HG03039 (cell line): ENCODE data around the gene ZEB2.
"Not testable (repeated sequence)": the region's sequence is repeated elsewhere in the genome, so short reads cannot be mapped to it uniquely, and the experiment has no call there.

Experiments used
- ATAC-seq: cut with Tn5 transposase; IDR thresholded peaks from one replicate; pipeline ENCODE4 v1.9.1; 2021; ENCODE audit warnings: mild to moderate bottlenecking, moderate library complexity; ENCODE audit not compliant: unreplicated experiment

Gene ZEB2

DNA sequence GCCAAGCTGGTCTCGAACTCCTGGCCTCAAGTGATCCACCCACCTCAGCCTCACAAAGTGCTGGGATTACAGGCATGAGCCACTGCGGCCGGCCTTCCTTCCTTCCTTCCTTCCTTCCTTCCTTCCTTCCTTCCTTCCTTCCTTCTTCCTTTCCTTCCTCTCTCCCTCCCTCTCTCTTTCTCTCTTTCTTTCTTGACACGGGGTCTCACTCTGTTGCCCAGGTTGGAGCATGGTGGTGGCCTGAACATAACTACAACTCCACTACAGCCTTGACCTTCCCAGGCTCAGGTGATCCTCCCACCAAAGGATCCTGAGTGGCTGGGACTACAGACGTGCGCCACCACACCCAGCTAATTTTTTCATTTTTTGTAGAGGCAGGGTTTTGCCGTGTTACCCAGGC, 155.7 kb downstream of the ZEB2 start:
- ATAC-seq: not testable (repeated sequence)

DNA sequence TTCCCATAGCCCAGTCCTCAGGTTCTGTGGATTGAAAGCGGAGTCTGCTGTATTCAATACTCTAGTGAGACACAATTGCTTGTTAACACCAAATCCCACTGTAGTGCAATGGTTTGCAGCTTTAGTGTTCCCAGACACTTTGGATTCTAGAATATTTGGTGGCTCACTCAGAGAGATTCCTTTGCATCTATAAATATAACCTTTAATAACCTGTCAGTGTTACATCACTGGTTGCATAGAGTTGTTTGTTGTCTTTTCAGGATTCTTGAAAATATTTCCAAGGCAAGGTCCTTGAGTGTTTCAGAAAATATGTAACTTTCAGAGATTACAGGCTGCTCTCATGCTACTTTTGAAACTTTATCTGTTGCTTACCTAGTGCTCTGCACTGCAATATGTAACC, 157.5 kb downstream of the ZEB2 start:
- no peak for ATAC-seq

DNA sequence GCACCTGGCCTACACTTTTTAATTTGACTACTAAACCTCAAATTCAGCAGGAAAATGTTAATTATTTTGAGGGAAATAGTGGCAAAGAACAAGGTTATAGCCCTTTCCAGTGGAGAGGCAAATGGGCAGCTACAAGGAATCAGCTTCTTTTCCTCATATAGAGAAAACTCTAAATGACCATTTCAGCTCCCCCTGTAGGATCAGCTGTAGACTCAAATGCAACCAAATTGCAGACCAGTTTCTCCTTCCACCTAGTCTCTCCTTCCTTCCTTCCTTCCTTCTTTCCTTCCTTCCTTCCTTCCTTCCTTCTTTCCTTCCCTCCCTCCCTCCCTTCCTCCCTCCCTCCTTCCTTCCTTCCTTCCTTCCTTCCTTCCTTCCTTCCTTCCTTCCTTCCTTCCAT, 158.2 kb downstream of the ZEB2 start:
- no peak for ATAC-seq

DNA sequence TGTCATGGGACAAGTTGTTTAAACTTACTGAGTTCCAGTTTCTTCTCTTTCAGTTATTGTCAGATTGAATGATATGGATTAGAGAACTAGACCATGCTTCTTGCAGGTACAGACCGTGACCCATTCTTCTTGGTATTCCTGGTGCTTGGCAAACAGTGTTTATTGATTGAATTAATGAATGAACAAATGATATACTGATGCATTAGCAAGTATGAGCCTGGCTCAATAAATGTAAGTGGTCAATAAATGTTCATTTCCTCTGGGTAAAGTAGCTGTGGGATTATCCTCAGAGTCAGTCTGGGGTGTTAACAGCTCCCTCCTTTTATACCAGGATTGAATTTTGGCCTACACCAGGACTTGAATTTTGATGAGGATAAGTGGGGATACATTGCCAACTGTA, 160.2 kb downstream of the ZEB2 start:
- ATAC-seq: no peak

DNA sequence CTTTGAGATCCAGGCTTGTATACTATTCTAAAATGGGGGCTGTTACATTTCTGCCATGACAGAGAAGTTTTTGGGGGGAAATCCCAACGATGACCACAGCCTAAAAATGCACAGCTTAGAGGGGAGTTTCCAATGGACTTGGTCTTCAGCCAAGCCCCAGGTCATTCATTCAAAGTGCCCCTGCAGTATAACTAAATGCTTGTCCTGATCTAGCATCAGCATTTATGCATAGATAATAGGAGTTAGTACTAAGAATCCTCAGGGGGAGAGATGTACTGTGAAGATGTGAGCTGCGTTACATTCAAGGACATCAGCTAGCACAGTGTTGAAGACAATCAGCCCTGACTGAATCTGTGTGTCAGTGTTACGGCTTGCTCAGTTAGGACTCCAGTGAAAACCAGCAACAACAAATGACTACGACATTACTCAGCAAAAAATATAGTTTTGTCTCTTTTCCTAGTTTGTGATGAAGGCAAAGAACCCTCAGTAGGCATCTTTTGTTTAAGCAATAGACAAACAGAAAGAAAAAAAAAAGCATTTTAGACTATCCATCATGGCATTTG, 160.9 kb downstream of the ZEB2 start:
- peak; percentile 54 for ATAC-seq

DNA sequence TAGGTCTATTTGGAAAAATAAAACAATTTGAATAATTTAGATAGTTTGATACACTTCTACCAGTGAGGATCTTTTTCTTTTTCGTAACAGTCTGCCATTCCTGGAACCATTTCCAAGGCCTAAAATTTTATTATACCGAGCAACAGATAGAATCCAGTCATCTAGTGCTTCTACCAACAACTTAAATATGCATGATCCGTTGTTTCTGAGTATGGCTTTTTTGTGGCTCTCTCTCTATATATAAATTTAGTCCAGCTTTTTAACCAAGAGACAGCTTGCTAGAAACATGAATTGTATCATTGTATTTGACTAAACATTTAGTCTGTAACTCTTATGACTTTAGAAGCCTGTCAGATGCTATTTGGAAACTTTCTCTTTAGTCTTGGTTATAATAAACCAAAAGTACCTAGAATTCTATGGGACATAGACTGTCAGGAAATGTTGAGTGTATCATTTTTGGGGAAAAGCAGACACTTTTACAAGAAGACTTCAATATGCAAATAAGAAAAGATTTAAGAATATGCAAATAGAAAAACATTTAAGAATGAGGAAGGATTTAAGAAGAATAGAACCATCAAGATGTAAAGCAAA, 161.4 kb downstream of the ZEB2 start:
- ATAC-seq: peak; percentile 12

DNA sequence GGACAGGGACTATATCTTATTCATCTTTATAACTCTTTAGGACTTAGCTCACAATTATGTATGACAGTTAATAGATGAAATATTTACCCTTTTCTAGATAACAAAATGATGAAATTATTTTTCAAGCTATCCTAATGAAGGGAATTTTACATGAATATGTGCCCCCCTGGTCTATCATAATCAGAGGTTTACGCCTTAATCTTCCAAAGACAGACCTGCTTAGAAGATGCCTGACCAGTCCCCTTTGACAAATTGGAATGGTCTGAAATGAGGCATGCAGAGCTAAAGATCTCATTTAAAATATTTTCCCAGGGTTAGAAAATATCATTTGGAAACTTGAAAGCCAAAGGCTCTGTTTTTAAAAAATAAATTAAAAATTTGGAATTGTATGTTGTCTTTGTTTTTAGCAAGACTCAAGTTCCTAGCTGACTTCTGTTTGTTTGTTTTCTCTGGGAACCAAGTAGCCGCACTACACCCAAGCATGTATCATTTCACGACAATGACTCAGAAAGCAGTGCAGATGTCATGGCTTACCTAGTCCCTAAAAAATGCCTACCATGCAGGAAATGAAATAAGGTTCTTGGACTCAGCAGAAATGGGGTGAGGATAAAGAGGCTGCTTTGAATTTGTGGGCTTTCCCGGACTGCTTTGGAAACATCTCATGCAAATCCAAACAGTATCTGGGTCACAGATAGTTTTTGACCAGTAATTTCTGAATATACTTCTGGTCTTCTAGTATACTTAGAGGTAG, 162.1 kb downstream of the ZEB2 start:
- ATAC-seq: peak; percentile 85

DNA sequence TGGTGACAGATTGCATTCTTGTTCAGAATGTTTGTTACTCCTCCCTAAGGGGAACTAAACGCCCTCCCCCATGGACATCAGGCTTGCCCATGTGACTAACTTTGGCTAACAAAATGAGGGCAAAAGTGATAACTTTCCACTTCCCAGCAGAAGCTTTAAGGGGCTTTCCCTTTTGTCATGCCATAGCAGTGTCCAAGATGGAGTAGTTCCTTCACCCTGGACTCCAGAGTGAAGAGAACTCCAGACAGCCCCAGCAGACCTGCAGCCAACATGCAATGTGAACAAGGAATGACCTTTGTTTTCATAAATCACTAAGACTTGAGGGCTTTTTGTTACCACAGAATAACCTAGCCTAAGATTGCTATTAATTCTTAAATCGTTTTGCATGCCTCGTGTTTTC, 163.5 kb downstream of the ZEB2 start:
- no peak for ATAC-seq

DNA sequence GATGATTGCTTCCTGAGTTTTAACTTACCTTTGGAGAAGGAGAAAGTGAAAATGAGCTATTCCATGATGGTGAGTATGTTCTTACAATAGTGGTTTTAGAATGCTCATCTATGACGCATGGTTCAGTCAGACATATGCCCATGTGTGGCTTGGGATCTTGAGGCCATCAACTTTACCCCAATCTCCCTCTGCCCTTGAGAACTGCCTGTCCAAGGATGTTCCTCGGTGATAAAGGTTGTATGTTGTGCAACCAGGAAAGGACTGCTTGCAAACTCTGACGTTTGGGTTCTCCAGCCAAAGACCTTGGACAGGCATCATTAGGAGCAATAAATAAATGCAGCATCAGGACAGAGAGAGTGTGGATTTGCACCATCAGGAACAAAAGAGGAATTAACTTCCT, 165.0 kb downstream of the ZEB2 start:
- no peak for ATAC-seq

DNA sequence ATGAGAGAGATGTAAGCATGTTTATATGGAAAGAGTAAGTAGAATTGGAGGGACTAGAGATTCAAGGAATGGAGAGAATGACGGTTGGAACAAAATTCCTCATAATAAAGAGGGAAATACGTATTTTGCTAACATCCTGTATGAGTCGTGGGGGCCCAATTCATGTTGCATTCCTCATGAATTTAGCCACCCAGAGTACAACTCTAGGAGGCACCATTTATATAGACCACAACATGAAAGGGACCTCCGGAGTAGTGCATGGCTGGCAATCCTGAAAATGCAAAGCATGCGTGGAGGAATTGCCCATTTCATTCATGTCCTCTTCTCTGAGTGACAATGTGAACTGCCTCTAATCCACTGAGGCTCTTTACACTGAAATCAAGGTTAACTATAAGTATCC, 168.2 kb downstream of the ZEB2 start:
- ATAC-seq: no peak

DNA sequence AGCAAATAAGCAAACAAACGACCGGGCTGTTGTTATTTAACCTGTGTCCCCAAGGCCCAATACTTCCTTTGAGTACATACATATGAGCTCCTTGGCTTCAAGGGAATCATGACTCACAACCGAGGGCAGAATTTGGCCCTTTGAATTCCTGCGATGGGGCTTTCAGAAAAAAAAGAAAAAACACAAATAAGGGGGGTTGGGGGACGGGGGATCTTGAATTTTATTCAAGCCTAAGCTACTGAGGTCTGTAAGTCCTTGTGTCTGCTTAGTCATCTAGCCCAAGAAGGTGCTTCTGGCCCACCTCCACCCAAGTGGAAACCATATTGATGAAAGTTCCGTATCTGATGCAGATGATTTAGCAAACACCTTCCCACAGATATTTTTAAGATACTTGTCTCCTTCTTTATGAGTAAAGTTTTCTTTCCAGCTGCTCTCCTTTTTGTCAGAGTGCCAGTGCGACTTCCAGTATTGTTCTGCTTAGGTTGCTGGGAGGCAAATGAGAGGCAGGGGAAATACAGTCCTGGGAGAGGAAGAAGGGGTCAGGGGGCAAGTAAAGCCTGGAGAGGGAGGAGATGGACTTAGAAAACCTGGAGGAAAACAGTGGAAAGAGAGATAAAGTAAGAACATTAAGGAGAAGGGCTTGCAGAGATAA, 169.6 kb downstream of the ZEB2 start:
- no peak for ATAC-seq

DNA sequence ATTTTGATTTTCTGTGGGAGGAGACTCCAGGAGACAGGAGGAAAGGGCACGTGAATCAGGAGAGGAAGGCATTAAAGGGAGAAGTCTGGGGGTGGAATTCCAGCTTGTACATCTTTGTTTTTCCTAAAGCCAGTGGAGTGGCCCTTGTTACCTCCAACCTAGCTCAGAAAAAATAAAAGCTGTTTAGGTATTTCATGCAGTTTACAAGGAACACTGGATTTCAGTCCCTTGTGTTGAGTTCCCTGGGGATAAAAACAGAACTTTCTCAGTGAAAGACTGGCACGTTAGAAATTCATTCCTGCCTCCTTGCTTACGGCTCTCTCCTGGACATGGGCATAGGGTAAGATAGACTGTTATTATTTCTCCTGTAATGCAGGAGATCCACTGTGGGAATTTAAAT, 170.2 kb downstream of the ZEB2 start:
- ATAC-seq: no peak

DNA sequence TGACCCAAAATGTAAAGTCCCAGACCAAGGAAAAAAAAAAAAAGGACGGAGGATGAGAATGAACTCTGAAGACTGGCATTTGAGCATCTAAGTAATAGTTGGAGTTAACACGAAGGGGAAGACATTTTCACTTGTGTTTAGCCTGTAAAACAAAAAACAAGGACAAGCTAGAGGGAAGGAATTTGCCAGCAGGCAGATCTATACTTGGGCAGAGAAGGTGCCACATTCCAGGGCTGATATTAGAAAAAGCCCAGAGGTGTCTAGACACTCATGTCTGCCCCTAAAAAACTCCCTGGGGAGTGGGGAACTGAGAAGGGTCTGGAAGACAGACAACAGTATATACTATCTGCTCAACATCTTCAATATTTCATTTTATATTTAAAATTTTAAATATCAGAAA, 171.1 kb downstream of the ZEB2 start:
- ATAC-seq: no peak

DNA sequence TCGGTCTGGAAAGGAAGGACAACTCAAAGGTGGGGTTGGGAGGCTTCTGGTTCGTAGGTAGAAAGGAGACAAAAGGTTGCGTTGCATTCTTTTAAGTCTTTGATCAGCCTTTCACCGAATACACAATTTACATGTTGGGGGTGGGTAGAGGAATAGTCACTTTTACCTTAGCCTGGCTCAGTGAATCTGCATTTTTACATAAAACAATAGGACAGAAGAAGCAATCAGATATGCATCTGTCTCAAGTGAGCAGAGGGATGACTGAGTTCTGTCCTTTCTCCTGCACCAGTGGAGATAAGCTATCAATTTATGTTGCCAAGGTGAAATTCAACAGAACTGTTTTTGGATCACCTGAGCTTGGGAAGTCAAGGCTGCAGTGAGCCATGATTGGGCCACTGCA, 173.7 kb downstream of the ZEB2 start:
- no peak for ATAC-seq

DNA sequence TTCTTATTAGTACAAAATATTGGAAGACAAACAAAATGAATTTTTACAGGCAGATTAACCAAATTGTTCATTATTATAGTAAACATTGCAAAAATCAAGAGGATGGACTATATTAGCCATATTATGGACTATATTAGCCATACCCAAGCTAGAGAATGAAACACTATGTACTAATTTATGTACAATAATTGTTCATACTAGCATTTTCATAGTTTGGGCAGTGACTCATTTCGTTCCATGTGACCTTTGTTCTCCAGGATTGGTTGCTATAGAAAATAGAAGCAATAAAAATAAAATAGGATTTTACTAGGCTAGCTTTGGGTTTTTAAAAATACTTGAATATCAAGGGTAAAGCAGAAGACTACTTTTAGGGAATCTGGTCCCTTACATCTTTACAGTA, 176.8 kb downstream of the ZEB2 start:
- no peak for ATAC-seq

DNA sequence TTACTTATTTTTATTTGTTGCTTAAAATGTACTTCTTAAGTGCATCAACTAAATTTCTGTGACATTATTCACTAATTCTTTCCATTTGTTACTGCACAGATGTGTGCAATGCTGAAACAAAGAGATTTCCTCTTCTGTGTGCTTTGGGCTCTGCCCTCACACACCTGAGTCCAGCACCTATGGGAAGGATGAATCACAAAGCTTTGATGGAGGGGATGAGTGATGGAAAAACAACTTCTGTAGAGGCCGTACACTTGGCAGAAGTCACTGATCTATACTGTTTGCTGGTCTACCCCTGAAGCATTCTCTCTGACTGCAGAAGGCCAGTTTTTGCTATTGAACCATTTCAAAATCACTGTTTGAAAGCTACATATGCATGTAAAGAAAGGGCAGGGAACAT, 178.4 kb downstream of the ZEB2 start:
- no peak for ATAC-seq

DNA sequence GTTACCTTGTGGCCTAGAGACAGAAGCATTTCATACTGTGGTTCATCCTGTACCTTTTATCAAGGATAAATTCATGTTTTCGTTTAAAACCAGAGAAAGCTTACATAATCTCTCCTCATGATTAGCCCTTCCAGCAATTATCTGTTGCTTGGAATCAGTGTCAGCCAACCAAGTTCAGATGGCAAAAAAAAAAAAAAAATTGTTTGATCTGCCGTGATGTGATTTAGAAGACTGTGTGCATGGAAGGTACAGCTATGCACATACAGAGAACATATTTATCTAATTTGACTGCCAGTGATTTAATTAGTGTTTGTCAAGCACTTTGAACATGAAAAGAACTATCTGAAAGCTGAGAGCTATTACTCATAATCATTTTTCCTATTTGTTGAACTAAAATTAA, 180.9 kb downstream of the ZEB2 start:
- ATAC-seq: no peak

DNA sequence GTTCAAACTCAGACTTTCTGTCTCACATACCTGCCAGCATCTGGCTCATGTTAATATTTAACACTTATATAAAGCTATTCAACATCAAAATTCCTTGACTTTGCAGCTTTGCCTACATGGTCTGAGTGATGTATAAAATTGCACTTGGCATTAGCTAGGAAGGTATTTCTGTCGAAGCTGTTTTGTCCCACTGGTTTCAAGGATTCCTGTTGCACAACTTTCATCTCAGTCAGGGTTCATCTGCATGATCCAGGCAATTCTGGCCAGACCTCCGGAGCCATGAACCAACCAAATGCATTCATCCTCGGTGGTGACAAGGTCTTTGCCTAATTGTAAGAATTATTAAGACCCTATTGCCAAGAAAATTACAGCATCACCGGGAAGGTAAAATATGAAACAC, 185.4 kb downstream of the ZEB2 start:
- no peak for ATAC-seq
